Dermis blood vessel endothelial cell (primary cell): ENCODE results near the gene NUDC. TPM values are rescaled to one million over a fixed set of nuclear protein-coding genes. Genes with fewer than 3 reads are reported as not detected.

ENCODE experiments used
- DNase-seq: peaks from one replicate; pipeline ENCODE4 v3.0.0; 2010
- total RNA-seq: library from RNA; depleted of rRNA; stranded (reverse); fragments of >200 nt; gene quantifications from 2 replicates; pipeline ENCODE4 v1.2.3, GENCODE V29; 2014

Gene NUDC
- total RNA-seq, 1 donor from 2014 or later, result 20.4 TPM

DNA sequence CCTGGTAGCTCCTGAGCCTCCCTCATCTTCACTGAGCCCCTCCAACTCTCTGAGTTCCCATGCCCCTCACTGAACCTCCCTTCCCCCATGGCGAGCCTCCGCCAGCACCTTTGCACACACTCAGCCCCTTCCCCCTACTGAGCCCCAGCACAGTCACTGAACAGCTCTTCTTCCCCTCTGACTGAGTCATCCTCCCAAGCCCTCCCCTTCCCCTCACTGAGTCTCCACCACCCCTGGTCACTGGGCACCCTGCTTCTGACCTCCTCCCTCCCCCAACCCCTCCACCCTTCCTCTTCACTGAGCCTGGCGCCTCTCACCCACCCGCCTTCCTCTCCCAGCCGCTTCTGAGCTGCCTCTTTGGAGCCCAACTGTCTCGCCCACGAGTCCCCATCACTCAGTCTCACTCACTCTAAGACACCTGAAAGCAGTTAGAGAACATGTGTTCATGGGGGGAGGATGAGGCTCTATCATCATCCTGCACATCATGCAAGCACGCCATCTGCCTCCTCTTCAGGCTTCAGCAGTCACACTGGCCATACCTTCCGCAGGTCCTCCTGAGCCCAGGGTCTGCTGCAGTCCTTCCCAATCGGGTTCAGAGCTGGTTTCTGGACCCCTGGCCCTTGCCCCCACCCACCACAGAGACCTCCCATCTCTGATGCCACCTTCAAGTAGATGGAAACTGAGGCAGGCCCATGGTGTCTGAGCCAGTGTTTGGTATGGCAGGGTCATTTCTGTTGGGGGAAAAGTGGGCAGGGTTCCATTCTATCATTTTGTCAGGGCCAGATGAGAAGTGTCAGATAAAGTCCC is 70.0 kb downstream of the NUDC start:
- peak; percentile 42 for DNase-seq

DNA sequence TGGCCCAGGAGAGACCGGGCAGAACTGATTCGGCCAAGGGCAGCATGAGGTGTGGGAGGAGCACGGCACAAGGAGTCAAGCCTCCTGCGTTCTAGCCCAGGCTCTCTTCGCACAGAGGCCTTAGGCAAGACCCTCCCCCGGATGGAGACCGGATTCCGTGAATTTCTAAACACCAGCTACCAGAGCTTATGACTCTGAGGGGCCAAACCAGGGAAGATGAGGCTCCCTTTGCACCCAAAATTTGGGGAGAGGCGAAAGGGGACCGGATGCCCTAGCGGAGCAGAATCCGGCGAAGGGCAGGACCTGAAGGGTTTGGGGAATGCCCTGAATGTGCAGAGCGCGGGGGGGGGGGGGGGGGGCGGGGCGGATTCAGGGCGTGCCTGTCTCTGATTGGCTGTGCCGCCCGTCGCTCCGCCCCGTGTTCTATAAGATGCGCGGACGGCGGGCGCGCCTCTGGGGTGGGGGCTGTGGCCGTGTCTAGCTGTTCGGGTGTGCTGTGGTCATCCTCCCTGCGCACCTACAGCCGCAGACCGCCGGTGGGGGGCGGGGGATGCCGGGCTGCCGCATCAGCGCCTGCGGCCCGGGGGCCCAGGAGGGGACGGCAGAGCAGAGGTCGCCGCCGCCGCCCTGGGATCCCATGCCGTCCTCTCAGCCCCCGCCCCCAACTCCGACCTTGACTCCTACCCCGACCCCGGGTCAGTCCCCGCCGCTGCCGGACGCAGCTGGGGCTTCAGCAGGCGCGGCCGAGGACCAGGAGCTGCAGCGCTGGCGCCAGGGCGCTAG is 71.9 kb downstream of the NUDC start, which contains the start of gene TRNP1:
Gene TRNP1 (plus strand): TSS at position 456 of the 783 bp plus-strand sequence. CDS start 95 bp downstream, at position 551.
- DNase-seq, result peak; percentile 72

DNA sequence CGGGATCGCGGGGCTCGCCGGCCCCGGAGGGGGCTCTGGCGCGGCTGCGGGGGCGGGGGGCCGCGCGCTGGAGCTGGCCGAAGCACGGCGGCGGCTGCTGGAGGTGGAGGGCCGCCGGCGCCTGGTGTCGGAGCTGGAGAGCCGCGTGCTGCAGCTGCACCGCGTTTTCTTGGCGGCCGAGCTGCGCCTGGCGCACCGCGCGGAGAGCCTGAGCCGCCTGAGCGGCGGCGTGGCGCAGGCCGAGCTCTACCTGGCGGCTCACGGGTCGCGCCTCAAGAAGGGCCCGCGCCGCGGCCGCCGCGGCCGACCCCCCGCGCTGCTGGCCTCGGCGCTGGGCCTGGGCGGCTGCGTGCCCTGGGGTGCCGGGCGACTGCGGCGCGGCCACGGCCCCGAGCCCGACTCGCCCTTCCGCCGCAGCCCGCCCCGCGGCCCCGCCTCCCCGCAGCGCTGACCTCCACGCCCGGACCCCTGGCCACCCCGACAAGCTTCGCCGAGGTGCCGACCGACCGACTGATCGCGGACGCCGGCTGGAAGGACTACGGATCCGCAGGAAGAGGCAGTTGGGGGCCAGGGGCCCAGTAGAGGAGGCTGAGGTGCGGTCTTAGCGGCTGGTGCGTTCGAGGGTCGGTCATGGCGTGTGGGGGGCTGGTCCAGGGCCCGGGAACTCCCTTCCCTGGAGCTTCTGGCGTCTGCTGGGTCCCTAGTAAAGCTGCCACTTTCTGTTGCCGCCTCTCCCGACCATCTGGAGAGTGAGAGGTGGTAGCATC is 72.7 kb downstream of the NUDC start:
- peak; percentile 40 for DNase-seq

DNA sequence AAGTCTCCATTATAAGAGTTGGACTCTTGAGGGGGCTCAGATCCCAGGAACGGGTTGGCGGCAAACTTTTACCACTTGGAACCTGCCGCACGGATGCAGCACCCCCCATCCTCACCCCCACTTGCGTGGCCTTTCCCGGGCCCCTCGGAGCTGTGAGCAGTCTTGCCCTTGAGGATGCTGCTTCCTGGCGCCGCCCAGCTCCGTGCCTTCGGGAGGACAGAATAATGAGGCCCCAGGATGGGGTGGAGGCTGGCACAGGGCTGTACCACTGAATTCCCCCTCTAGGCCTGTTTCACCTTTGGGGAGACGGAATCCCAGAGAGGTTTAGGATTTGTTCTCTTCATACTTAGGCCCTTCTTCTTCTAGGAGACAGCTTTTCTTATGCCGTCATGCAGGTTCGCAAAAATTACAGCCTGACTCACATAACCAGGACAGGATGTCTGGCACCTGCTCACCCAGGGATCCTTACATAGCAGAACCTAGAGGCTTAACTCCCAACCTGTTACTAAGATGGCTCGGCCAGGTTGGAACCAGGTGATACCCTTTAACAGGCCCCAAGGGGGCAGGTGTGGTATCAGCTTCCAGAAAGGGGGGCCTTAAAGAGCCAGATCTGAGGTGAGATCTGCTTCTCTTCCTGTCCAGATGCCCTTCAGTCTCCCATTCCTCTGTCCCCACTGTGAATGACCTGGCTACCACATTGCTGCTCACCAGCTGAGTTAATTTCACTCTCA is 73.4 kb downstream of the NUDC start:
- no peak for DNase-seq

DNA sequence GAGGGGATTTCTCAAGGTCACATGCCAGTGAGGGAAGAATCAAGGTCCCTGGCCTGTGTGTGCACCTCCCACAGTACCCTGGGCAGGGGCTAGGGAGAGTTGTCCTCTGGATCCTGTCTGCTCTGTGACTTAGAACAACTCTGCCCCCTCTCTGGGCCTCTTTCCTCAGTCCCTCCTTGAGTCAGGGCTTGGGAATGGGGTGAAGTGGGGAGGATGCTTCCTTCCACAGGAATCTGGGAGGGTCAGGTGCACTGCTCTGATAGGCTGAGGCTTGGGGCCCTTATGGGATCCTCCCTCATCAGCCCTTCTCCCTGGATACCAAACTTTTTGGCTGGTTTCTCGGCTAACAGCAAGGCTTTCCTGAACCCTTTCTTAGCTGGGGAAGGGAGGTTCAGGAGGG is 74.5 kb downstream of the NUDC start:
- no peak for DNase-seq

Other genes with a start within 250 kb of the NUDC start
- 14.5 and 28.3 TPM in 2 replicates for gene ARID1A, start 225.7 kb upstream of the NUDC start, total RNA-seq
- 9.4 and 10.1 TPM in 2 replicates for gene PIGV, start 133.8 kb upstream of the NUDC start, total RNA-seq
- 6.8 and 9.2 TPM in 2 replicates for gene ZDHHC18, start 95.1 kb upstream of the NUDC start, total RNA-seq
- 0.51 and 0.70 TPM in 2 replicates for gene SFN, start 58.6 kb upstream of the NUDC start, total RNA-seq
- gene GPN2, start 31.5 kb upstream of the NUDC start, total RNA-seq, result 9.4 and 10.7 TPM in 2 replicates
- 10.7 and 11.2 TPM in 2 replicates for gene GPATCH3, start 21.3 kb upstream of the NUDC start, total RNA-seq
- not detected in 2 replicates for gene NR0B2, start 7.8 kb upstream of the NUDC start, total RNA-seq
- not detected in 2 replicates for gene KDF1, start 38.7 kb downstream of the NUDC start, total RNA-seq
- gene TRNP1, start 71.9 kb downstream of the NUDC start, total RNA-seq, result 2.5 and 4.8 TPM in 2 replicates
- 0.17 and 0.33 TPM in 2 replicates for gene TENT5B, start 91.1 kb downstream of the NUDC start, total RNA-seq
- gene SLC9A1, start 233.4 kb downstream of the NUDC start, total RNA-seq, result 5.6 and 20.1 TPM in 2 replicates